HEK293 (cell line): Measurements from ENCODE around the gene OR4K2.

Experiments
- CTCF ChIP-seq: fragments of 450-650 bp; formaldehyde crosslinking; IDR thresholded peaks from 2 replicates; pipeline ENCODE4 v1.5.1; 2016; ENCODE audit warnings: missing biosample characterization, missing genetic modification characterization
- ZNF280D ChIP-seq: fragments of 450-650 bp; formaldehyde crosslinking; IDR thresholded peaks from 2 replicates; pipeline ENCODE4 v1.5.1; 2016; ENCODE audit warnings: missing biosample characterization, missing genetic modification characterization

GRCh38 chr14:19878029-19878642 is 3.2 kb downstream of the OR4K2 start:
- no peak for TF ChIP-seq CTCF (tag by site-specific recombination)
- no peak for TF ChIP-seq ZNF280D (tag by site-specific recombination)
